ENCODE results near the gene UBE2D1.
"Not testable (repeated sequence)": the region's sequence is repeated elsewhere in the genome, so short reads cannot be mapped to it uniquely, and the experiment has no call there.

UBE2D1 gene

DNA sequence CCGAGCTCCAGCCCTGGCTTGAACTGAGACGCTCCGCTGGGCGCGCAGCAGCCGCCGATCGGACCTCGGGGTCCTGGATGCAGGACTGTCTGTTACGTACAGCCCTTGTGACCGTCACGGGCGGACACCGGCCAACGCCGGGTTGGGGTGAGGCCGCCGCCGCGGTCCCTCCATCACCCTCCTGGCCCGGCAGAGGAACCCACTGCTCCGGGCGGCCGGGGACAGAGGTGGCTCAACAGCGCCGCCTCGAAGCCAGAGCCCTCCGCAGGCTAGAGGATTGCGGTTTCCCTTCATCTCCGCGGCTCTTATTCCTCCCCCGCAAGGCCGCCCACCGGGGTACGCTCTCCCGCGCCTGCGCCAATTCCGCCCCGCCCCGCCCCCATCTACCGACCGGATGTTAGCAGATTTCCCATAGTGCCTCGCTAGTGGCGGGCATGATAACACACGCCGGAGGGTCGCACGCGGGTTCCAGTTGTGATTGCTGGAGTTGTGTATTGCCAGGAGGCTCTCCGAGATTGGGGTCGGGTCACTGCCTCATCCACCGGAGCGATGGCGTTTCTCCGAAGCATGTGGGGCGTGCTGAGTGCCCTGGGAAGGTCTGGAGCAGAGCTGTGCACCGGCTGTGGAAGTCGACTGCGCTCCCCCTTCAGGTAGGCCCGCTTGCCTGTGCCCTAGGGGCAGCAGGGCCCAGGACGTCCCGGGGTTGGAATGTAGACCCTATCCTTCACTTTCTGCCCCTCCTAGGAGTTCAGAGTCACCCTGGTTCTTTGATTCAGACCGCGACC, 50.4 kb downstream of the UBE2D1 start, which contains the start of gene TFAM:
TFAM (plus strand) TSS at position 412 of the 785 bp plus-strand sequence; CDS start at position 550, 138 bp downstream.
- peak; percentile 94 for DNase-seq

DNA sequence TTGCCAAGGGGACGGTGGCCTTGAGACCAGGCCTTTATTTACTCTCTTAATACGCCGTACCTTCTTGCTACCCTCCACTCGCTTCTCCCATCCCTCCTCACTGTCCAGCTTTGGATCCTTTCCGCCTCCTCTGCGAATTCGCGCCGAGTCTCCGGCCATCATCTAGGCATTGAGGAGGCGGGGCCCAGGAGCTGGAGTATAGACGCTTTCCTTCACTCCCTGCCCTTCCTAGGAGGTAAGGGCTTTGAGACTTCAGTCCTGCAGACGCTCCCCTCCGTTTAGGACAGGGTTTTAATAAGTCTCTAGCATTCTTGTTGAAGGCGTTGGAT, 50.9 kb downstream of the UBE2D1 start:
- DNase-seq, result peak; percentile 4

DNA sequence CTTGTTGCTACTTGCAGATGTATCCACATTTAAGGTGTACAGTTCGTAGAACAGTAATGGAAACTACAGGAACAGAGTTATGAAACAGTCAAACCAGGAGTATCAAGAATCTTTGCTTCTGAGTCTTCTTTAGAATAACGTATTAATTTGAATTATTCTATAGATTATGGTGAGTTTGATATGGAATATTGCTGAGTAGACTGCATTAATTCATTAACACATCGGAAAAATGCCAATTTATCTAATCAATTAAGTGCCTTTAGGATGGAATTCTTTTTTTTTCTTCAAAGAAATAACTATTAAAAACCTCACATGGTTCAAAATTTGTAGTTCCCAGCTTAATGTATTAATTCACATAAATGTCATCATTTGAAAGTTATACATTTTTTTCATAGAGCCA, 54.2 kb downstream of the UBE2D1 start:
- DNase-seq, result no peak

DNA sequence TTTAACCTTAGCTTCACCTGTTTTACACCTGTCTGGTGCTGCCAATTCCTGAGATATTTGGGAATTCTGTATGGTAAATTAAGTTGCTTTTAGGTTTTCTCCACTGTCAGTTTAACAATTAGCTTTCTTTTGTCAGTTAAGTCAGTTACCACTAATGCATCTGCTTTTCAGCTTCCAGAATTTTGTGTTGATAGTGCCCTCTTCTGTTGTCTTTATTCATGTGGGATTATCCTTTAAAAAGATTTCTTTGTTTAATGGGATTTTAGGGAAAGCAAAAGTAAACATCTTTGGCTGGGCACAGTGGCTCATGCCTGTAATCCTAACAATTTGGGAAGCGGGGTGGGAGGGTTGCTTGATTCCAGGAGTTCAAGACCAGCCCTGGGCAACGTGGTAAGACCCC, 58.5 kb downstream of the UBE2D1 start:
- DNase-seq, result no peak

DNA sequence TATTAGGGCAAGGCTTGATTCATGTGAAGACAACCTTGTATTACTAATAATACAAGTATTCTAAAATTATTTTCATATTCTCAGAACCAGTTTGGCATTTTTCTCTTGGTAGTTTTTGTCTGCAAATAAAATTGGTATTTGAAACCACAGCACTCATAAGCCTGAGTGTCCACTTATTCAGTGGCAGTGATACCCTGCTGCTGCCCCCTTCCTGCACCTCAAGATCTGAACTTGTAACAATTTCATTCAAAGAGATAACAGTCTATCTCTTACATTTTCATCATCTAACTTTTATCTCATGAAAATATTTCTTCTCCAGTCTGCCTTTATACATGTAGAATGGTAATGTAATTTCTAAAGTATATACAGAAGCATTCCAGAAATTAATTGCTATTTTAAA, 59.7 kb downstream of the UBE2D1 start:
- DNase-seq, result no peak

DNA sequence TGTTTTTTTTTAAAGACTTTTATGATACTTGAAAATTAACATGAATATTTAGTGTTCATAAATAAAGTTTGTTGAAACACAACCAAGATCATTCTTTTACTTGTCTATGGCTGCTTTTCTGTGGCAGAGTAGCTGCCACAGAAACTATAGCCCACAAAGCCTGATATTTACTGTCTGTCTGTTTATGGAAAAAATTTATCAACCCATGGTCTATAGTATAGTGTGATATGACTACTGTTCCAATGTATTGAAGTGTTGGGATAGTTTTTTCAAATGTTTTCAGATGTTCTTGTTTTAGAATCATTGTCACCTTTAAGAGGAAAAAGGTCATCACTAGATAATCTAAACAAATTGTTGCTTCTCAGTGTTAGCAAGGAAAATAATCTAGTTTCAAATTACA, 61.3 kb downstream of the UBE2D1 start:
- DNase-seq, result no peak

DNA sequence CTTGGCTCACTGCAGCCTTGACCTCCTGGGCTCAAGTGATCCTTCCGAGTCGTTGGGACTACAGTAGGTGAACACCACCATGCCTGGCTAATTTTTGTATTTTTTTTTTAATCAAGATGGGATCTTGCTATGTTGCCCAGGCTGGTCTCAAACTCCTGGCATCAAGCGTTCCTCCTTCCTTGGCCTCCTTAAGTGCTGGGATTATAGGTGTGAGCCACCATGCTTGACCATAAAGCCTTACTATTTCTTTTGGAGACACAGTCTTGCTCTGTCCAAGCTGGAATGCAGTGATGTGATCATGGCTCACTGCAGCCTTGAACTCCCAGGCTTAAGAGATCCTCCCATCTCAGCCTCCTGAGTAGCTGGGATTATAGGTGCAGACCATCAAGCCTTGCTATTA, 63.0 kb downstream of the UBE2D1 start:
- no peak for DNase-seq

DNA sequence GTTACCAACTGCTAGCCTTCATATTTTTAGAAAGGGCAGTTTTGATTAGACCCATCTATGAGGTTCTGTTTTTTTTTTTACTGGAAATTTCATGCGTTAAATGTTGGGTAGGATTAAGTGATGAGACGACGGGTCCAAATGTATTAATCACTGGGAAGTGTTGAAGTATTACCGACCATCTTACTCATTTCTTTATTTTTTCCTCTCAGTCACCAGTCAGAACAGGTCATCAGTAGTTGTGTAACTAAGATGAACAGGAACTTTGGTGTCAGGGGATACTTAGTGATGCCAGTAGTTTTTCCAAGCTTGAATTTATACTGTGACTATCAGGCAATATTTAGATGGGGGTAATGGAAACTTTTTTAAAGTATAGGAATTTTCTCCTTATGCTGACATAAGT, 64.6 kb downstream of the UBE2D1 start:
- DNase-seq, result no peak

DNA sequence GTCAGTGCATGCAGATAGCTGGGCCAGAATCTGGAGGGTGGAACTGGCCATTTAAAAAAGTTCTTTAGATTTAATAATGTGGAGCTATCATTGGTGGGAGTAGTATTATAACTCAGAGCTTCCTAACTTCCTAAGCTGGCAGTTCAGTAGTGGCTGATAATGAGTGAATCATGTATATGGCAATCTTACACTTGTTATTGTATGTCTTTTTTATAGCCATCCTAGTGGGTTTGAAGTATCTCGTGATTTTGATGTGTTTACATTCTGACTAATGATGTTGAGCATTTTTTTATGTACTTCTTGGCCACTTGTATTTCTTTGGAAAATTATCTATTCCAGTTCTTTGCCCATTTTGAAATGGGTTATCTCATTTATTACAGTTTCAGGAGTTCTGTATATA, 65.8 kb downstream of the UBE2D1 start:
- DNase-seq, result no peak

DNA sequence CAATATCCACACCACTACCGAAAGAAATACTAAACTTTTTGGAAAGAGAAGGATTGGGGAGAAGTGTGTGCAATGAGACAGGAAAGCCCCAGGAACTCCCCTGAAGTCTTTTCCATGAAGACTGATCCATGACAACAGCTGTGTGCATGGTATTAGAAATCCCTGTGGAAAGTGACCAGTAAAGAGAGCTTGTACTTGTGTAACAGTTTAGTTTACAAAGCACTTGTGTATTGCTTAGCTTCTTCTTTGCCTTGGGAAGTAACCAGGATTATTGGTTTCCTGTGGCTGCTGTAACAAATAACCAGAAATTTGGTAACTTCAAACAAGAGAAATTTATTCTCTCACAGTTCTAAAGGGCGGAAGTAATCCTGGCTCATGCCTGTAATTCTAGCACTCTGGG, 69.2 kb downstream of the UBE2D1 start:
- no peak for DNase-seq

DNA sequence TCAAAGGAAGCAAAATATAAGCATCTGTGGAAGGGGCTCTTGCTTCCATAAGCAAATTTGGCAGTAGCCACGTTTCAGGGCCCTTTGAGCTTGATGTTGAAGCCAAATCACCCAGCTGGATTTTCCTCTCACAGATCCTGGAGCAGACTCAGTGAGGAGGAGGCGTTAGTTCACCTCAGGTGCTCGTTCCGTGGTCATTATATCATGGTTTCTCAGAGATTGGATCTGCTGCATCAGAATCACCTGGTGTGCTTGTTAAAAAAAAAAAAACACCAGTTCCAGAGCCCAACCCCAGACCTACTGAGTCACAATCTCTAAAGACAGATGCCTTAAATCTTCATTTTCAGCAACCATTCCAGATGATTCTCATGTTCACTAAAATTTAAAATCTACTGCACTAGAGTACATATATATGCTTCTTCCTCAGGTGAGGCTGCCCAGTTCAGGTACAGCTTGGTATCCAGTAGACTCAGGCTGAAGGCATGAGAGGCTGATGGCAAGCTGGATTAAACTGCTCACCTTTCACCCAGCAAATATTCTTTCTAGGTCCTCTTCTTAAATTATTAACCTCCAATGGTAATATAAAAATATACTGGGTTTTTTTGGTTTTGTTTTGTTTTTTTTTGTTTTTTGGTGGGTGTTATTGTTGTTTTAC, 75.3 kb downstream of the UBE2D1 start:
- no peak for DNase-seq

DNA sequence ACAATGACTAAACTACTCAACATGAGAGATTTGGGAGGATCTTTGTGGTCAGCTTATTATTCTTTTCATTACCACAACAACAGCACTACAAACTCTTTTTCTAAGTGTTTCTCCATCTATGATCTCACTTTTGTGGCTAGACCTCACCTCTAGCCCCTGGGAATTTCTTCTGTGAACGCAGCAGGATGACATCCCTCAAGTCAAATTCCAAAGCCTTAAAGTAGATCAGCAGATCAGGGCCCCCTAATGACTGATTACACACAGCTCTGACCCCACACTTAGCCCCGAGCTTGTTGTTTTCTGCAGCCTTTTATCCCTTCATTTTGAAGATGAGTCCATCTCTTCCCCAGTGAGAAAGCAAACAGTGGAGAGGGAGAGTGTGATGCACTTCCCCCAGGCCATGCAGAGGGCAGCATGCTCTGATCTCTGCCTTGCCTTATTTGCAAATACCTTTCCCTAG, 77.7 kb downstream of the UBE2D1 start:
- DNase-seq, result no peak

DNA sequence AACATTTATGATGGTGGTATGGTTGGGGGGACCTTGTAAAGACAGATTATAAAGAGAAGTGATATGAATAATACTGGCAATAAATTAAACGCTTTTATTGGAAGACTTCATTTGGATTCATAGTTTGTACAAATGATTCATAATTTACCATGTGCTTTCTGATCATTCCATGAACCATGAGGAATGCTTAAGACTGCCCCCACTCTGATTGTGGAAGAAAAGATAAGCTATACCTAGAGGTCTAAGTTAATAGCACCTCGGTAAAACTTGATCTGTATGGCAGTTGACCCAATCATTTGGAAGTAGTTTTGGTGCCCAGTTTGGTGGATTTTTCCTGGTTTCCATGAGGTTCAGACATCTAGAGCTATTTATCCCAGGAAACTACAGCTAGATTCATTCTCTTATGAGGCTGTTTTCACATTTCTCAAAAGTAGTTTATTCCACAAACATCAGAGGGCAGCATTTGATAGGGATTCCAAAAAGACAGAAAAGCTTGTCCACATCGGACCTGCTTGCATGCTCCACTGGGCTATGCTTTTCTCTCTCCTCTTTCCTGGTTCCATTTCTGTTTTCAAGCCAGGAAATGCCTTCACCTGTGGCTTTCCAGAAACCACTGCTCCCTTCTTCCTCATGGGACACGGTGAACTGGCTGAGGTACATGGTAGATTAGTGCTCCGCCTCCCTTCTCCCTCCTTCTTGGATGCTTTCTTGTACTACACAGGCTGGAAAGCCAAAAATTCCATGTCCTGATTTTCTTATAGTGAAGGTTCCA, 79.7 kb downstream of the UBE2D1 start:
- DNase-seq, result no peak

DNA sequence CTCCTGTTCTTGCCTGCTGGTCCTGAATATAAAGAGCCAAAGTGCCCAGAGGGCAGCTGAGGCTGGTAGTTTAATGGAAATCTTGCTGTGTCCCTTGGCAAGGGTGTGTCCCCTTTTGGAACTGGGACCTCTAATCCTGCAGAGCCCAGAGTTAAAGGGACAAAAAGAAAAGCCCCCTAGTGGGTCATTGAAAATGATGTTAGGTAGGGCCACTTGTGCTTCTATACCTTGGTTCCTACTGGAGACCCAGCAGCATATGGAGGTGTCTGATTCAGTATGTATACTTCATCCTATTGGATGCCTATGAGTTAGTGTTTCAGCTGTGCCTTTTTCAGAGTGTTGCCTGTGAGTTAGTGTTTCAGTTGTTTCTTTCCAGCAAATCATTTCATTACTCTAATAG, 81.0 kb downstream of the UBE2D1 start:
- DNase-seq, result no peak

DNA sequence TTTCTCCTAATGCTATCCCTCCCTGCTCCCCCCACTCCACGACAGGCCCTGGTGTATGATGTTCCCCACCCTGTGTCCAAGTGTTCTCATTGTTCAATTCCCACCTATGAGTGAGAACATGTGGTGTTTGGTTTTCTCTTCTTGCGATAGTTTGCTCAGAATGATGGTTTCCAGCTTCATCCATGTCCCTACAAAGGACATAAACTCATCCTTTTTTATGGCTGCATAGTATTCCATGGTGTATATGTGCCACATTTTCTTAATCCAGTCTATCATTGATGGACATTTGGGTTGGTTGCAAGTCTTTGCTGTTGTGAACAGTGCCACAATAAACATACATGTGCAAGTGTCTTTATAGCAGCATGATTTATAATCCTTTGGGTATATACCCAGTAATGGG, 83.1 kb downstream of the UBE2D1 start:
- DNase-seq, result not testable (repeated sequence)

All from stimulated activated CD4-positive, alpha-beta T cell treated with anti-CD3 and anti-CD28 coated beads, Interleukin-1b, Interleukin-23, amount 100 ng/mL, for 48 hours (primary cell).